GM21447 (cell line): ENCODE results near the gene LCN12.

Experiments used
- ATAC-seq: cut with Tn5 transposase; IDR thresholded peaks from one replicate; pipeline ENCODE4 v1.9.1; 2021; ENCODE audit not compliant: unreplicated experiment

Gene LCN12

DNA sequence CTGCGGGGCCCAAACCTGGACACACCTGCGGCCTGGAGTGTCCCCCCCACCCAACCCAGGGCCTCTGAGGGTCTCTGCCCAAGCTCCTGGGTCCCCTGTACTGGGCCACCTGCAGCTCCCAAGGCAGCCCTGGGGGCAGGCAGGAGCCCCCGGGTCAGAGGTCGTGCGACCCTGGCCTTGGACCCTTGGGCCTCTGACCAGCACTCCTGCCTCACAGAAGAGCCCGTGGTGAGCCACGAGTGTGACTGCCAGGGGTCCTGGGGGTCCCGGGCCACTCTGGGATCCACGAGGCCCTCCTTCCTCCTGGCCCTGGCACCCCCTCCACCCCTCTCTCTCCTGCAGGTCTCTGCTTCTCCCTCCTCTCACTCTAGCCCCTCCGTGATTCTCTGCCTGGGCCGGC is 20.3 kb downstream of the LCN12 start:
- no peak for ATAC-seq

DNA sequence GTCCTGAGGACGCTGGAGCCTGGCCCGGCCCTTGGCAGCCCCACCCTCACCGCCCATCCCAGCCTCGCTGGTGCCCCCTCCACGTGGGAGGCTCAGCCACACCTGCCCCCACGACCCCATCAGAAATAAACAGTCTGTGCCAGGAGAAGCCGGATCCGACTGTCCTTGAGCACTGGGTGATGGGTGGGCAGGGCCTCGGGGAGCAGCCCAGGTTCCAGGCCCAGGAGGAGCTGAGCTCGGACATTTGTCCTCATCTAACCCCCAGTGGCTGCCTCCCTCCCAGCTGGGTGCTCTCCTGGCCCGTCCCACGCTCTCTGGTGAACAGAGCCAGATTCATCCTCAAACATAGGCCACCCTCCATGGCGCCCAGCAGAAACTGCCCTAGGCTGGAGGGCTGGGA is 20.7 kb downstream of the LCN12 start:
- no peak for ATAC-seq

DNA sequence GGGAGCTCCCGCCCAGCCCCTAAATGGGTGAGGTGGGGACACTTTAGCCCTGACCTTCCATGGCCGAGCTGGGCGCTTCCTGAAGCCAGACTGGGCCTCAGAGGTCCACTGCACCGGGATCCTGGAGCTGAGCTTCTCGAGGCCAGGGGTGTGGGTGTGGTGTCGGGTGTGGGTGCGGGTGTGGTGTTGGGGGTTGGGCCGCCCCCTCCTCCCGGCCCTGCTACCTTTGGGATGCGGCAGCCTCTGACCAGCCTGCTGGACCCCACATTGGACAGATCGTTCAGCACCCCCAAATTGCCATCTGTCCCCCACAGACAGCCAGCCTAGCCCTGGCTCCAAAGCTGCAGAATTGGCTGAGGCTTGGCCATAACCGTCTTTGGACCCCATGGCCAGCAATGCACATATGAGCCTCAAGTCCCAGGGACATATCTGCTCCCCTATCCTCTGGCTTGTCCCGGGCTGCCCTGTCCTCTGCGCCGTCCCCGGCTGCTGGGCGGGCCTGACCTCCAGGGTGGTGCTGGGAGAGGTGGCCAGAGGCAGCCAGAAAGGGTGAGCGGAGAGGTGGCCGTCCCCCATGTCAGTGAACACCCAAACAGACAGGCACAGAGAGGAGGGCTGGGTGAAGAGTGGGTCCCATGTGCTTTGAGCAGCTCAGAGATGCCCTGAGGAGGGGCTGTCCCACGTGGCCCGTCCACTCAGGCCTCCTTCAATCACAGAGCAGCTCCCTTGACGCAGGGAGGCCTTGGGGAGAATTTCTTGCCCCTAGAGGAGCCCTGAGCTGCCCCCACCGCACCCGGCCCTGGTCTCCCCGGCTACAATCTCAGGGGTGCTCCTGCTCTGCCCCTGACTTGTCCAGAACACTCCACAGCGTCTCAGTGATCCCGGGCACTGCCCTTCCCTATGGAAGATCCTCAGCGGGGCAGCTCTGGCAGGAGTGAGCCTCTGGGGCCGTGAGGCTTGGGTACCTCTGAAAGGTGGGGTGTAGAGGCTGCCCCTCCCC is 21.8 kb downstream of the LCN12 start:
- ATAC-seq = no peak

DNA sequence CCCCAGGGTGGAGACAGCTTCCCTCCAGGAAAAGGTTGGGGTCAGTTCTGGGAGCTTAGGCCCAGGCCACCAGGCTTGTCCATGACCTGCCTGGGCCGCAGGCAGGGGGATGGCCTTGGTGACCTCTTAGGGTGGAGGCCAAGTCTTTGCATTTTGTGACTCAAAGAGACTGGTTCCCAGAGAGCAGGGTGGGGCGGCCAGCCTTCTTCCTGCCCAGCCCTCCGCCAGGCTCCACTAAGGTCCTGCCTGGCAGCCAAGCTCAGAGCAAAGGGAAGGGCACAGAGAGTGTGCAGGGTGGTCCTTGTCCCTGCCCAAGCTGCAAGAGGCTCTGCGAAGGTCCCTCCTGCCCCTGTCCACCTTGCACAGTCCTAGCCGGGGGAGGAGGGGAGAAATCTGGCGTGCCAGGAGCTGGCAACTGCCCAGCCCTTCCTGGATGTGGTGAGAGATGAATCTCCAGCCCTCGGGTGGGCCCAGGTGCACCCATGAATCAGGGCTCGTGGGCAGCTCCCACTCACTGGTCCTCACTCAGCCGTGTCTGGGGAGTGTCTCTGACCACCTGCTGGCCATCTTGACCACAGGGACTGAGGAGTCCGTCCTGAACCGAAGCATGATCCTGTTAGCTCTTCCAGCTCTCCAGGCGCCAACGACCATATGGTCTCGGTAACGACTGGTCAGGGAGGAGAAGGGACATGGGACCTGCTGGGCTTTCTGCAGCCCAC is 22.9 kb downstream of the LCN12 start:
- ATAC-seq = no peak

DNA sequence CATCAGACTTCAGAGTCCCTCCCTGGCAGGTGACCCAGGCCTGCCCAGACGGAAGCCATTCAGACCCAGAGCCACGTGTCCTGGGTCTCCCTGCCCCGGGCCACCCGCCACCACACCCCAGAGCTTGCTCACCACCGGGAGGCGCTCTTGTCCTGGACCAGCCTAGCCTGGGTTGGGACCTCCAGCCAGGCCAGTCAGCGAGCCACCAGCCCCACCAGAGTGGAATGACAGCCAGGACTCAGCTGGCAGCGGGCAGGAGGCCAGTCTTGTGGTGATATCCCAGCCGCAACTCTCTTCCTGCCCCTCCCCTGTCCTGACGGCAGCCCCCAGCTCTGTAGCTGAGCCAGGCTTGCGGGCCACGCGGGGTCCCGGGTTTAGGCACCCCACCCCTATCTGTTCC is 23.6 kb downstream of the LCN12 start:
- no peak for ATAC-seq

DNA sequence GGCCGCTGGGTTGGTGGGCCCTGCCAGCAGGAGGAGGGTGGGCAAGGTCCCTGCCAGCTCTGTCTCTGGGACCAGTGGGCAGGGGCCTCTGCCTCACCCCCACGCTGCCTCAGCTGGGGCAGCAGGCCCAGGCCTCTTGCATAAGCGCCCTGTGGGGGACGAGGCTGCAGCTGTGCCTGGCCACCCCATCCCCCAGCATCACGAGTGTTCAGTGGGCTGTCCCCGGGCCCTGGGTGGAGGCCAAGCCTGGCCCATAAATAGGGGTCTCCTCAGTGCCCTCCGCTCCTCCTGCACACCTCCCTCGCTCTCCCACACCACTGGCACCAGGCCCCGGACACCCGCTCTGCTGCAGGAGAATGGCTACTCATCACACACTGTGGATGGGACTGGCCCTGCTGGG is 25.1 kb downstream of the LCN12 start, which contains the start of gene PTGDS:
PTGDS (plus strand) TSS at position 282 of the 400 bp plus-strand sequence; CDS start at position 357, 75 bp downstream.
- ATAC-seq = no peak

DNA sequence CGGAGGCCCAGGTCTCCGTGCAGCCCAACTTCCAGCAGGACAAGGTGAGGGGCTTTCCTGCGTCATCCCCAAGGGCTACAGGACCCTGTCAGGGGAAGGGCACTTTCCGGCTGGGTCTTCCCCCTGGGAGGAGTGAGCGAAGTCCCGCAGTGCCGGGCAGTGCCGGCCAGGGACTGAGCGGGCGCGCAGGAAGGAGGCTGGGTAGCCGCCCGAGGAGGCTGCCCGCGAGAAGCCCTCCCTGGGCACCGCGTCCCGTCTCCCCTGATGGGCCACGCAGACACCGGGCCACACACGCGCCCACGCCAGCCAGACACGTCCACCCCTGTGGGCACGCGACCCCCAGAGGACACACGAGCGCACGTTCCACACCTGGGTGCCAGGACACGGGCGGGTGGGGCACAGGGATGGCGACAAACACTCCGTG is 25.6 kb downstream of the LCN12 start:
- no peak for ATAC-seq

DNA sequence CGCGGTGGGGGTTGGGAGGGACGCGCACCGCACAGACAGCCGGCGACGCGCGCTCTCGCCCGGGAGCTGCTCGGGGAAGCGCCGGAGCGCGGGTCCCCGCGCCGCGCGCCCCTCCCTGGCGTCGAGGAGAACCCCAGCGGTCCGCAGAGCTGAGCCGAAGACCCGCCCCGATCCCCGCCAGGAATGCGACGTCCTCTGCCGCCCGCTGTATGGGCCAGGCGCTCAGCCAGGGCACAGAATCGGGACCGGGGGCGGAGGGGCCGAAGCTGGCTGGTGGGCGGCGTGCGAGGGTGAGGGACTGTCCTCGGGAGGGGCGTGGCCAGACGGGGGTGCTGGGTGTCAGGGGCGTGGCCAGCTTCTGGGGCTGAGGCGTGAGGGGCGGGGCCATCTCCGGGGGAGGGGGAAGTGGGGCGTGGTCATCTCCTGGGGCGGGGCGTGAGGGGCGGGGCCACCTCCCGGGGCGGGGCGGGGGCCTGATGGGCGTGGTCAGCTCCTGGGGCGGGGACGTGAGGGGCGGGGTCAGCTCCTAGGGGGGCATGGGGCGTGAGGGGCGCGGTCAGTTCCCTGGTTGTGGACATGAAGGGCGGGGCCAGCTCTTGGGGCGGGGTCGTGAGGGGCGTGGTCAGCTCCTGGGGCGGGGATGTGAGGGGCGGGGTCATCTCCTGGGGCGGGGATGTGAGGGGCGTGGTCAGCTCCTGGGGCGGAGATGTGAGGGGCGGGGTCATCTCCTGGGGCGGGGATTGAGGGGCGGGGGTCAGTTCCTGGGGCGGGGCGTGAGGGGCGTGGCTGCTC is 26.2 kb downstream of the LCN12 start:
- ATAC-seq = no peak

DNA sequence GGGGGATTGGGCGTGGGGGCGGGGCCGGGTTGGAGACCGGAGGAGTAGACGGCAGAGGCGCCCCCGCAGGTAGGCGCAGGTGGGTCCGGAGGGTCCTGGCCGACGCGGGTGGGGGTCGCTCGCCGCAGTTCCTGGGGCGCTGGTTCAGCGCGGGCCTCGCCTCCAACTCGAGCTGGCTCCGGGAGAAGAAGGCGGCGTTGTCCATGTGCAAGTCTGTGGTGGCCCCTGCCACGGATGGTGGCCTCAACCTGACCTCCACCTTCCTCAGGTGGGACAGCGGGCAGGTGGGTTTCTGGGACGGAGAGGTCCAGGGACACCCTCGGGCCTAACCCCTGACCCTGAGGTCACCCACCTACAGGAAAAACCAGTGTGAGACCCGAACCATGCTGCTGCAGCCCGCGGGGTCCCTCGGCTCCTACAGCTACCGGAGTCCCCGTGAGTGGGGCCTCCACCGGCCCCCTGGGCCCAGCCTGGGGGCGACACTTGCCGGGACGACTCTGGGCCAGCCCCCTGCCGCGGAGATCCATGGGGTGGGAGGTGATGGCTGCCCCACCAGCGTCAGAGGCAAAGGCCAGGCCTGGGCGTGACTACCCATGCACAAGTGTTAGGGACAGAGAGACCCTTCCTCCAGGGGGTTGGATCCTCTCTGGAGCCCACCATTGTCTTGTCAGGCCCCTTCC is 26.9 kb downstream of the LCN12 start:
- ATAC-seq = no peak

DNA sequence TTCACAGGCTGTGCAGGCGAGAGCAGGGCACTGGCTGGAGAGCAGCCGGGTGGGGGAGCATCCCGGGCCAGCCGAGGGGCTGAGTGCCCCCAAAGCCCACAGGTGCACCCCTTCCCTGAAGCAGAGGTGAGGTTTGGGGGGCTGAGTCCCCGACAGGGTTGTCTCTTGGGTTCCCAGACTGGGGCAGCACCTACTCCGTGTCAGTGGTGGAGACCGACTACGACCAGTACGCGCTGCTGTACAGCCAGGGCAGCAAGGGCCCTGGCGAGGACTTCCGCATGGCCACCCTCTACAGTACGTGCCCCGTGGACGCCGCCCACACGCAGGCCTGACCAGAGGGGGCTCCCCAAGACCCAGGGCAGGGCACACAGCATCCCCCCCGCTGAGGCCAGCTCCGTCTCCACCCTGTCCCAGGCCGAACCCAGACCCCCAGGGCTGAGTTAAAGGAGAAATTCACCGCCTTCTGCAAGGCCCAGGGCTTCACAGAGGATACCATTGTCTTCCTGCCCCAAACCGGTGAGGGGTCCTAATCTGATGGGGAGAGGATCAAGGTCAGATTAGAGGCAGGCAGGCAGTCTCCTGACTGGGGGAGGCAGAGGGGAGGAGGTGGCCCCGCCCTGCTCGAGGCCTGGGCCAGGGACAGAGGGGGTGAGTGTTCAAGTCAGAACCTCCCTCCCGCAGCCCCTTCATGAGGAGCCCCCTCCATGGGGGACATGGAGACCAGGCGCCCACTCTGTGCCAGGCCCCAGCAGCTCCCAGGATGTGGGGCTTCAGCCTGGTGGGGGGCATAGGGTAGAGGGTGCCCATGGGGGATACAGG is 27.9 kb downstream of the LCN12 start:
- no peak for ATAC-seq

DNA sequence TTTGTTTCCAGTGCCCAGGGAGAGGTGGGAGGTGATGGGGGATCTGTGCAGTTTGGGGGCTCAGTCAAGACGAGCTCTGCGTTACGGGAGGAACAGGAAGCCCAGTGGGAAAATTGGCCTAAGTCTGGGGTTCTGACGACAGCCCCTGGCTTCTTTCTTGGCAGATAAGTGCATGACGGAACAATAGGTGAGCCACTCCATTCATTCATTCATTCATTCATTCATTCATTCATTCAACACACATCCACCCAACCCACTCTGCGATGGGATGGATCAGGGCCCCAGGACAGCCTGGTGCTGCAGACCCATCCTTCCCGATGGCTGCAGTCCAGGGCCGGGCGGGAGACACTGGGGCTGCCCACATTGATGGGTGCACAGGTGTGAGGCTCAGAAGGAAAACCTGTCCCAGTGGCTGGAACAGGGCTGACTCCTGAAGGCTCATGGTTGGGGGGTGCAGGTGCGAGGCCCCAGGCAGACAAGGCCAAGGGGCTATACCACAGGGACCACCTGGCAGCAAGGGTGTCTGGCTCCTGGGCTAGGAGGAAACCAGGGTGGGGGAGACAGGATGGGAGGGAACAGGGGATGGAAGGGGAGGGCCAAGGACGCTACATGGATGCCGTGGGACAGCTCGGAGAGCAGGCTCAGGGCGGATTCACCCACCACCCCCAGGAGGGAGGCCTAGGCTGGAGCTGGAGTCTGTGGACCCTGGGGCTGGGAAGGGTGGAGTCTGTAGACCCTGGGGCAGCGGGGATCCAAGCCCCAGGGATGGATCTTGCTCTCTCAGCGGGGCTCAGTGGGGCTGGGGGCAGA is 28.8 kb downstream of the LCN12 start:
- ATAC-seq = no peak

DNA sequence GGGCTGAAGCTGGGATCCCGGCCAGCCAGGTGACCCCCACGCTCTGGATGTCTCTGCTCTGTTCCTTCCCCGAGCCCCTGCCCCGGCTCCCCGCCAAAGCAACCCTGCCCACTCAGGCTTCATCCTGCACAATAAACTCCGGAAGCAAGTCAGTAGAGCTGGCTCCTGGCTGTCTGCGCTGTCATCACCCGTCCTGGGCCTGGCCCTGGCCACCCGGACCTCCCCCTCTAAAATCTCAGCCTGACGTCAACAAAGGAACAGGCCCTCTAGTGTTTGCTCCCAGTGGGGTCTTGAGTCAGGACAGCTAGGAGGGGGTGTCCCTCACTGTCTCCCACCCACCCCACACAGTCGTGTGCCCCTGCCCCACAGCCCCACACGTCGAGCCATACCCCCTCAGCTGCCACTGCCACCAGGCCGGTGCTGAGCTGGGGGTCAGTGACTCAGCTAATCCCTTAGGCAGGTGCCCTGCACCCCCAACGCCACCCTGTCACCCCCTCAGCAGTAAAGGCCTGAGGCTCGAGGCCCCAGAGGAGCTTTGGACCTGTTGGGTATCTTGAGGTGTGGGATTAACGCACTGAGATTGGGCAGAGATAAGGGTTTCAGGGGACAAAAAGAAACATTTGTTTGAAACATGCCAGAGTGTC is 29.6 kb downstream of the LCN12 start:
- no peak for ATAC-seq

DNA sequence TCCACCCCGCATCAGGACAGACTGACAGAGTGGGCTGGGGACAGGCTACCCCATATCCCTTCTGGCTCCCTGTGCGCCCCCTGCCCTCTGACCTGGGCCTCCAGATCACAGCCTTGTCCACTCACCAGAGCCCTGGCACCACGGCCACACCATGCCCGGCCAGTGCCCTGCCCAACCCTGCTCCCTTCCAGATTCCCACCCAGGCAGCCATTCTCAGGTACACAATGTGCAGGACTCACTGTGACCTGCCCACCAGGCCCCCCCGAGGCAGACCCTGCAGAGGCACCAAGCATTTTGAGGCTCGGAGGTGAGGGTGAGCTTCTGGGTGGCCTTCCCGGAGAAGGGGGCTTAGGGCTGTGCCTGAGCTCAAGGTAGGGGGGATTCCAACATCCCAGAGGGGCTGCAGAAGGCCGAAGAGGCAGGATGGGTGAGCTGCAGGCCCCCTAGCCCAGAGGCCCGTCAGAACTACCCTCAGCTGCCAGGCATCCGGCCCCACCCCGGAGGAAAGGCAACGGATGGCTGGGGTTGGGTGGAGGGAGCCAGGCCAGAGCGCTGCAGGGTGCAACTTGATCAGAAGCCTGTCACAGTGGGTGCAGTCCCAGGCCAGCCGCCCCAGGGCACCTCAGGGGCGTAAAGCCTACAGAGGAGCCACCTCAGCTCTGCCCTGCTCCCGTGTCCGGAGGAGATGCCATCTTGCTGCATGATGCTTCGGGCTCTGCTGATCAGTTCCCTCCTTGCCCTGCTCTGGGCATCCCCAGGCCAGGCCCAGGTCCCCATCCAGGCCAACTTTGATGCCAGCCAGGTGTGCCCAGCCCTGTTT is 30.4 kb downstream of the LCN12 start, which contains the start of gene LCNL1:
LCNL1 (plus strand) TSS at position 762 of the 820 bp plus-strand sequence. CDS start 594 bp downstream, outside the sequence.
- ATAC-seq = no peak

DNA sequence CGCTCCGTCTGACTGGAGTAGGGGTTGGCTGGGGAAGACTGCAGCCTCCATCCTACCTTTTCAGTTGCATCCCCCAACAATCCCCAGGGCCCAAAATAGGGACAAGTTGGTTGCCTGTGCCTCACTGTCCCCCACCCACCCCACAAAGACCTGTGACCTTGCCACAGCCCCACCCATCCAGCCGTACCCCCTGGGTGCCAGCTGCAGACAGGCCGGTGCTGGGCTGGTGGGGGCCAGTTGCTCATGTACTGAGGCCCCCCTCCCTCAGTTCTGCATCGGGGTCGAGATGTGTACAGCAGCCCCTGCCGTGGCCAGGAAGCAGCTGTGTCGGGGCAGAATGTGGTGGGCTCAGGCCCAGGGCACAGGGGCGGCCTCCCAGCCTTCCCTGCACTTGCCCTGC is 31.1 kb downstream of the LCN12 start:
- ATAC-seq = no peak

DNA sequence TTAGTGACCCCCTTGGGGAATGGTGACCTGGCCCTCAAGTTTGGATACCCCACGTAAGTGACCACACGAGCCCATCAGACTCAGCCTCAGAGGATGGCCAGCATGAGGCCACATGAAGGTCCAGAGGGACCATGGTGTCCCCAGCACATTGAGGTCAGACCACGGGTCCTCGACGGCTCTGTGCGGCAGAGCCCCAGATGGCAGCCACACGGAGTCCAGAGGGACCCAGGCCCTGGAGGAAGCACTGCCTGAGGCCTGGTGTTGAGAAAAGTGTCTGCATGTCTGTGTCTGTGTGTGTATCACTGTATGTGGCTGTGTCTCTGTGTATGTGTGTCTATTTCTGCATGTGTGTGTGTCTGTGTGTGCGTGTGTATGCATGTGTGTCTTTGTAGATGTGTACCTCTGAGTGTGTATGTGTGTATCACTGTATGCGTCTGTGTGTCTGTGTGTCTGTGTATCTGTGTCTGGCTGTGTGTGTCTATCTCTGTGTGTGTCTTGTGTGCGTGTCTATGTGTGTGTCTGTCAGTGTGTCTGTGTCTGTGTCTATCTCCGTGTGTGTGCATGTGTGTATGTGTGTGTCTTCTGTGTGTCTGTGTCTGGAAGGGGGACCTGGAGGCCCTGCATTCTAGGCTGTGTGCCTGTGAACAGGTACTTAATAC is 31.7 kb downstream of the LCN12 start:
- no peak for ATAC-seq

DNA sequence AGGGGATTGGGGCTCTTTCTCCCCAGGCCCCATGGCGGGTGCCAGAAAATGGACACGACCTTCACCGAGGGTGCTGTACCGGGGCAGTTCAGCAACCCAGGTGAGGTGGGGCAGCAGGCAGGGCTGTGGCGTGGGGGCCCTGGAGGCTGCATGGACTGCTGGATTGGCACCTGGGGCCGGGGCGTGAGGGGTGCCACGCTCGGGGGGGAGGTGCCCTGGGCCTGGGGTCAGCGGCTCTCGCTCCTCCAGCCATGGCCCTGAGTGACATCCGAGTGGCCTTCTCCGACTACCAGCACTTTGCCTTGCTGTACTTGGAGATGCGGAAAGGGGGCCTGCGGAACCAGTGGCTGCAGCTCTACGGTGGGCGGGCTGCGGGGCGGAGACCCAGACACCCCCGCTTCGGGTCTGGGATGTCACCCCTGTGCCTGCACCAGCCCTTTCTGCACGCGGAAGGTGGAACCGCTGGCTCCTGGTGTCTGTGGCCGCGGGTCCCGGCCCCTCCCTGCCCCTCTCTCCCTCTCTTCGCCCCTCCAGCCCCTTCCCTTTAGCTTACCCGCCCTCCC is 32.5 kb downstream of the LCN12 start:
- ATAC-seq = no peak
